ACC112 (cell line): ENCODE results near the gene MUC5B.
"Not testable (repeated sequence)": the region's sequence is repeated elsewhere in the genome, so short reads cannot be mapped to it uniquely, and the experiment has no call there.

Experiments used
- H2AFZ ChIP-seq: fragments of 200-600 bp; sonication (generic); one replicate; pipeline ENCODE4 v1.6.0; 2017; ENCODE audit warnings: antibody characterized with exemption, low read length; ENCODE audit not compliant: unreplicated experiment
- H3K27ac ChIP-seq: fragments of 200-600 bp; sonication (generic); 2 replicates; pipeline ENCODE4 v1.5.1; 2014; ENCODE audit warnings: low read depth, mild to moderate bottlenecking, antibody characterized with exemption, low read length, moderate library complexity
- H3K27me3 ChIP-seq: fragments of 200-600 bp; sonication (generic); 2 replicates; pipeline ENCODE4 v1.6.1; 2014; ENCODE audit warnings: mild to moderate bottlenecking, antibody characterized with exemption, low read length, moderate library complexity, mixed read lengths; ENCODE audit not compliant: insufficient read depth
- H3K36me3 ChIP-seq: fragments of 200-600 bp; sonication (generic); 2 replicates; pipeline ENCODE4 v1.6.1; 2016; ENCODE audit warnings: mild to moderate bottlenecking, antibody characterized with exemption, low read length, moderate library complexity, mixed read lengths; ENCODE audit not compliant: insufficient read depth
- H3K4me1 ChIP-seq: fragments of 200-600 bp; sonication (generic); one replicate; pipeline ENCODE4 v1.6.1; 2016; ENCODE audit warnings: low read length, mixed read lengths; ENCODE audit not compliant: insufficient read depth, unreplicated experiment, control insufficient read depth
- H3K4me3 ChIP-seq: fragments of 200-600 bp; sonication (generic); 2 replicates; pipeline ENCODE4 v1.5.1; 2014; ENCODE audit warnings: mild to moderate bottlenecking, low read depth, low read length
- H3K79me2 ChIP-seq: fragments of 200-600 bp; sonication (generic); one replicate; pipeline ENCODE4 v1.6.0; 2016; ENCODE audit warnings: low read length; ENCODE audit not compliant: control insufficient read depth, unreplicated experiment, insufficient read depth

The MUC5B gene

GRCh38 chr11:1179641-1180040 lies 43.2 kb upstream of the MUC5B start:
- H3K4me1 ChIP-seq: no peaks in the 10 kb centered on the region
- H2AFZ ChIP-seq: no peak overlapping the region
- H3K4me3 ChIP-seq: no peak overlapping the region
- H3K36me3 ChIP-seq: no peaks in the 10 kb centered on the region
- no peak overlapping the region for H3K27ac ChIP-seq
- H3K27me3 ChIP-seq: no peaks in the 10 kb centered on the region
- H3K79me2 ChIP-seq: no peaks in the 10 kb centered on the region

- H3K4me3 ChIP-seq: no peak overlapping the region
- H3K27me3 ChIP-seq: no peaks in the 10 kb centered on the region
- H3K79me2 ChIP-seq: no peaks in the 10 kb centered on the region
- no peak overlapping the region for H3K27ac ChIP-seq
- H3K4me1 ChIP-seq: no peaks in the 10 kb centered on the region
- H2AFZ ChIP-seq: no peak overlapping the region
- H3K36me3 ChIP-seq: no peaks in the 10 kb centered on the region
These were observed 42.7 kb upstream of the MUC5B start for GRCh38 chr11:1180171-1180570.

GRCh38 chr11:1180947-1181391 lies 41.9 kb upstream of the MUC5B start:
- H2AFZ ChIP-seq: no peak overlapping the region
- no peaks in the 10 kb centered on the region for H3K36me3 ChIP-seq
- H3K79me2 ChIP-seq: no peaks in the 10 kb centered on the region
- H3K27ac ChIP-seq: no peak overlapping the region
- no peaks in the 10 kb centered on the region for H3K4me1 ChIP-seq
- no peak overlapping the region for H3K4me3 ChIP-seq
- no peaks in the 10 kb centered on the region for H3K27me3 ChIP-seq

GRCh38 chr11:1181420-1181819 lies 41.4 kb upstream of the MUC5B start:
- no peak overlapping the region for H3K27ac ChIP-seq
- H3K4me1 ChIP-seq: no peaks in the 10 kb centered on the region

GRCh38 chr11:1181853-1182535 lies 40.9 kb upstream of the MUC5B start:
- H3K79me2 ChIP-seq: no peaks in the 10 kb centered on the region
- no peak overlapping the region for H3K27ac ChIP-seq
- H2AFZ ChIP-seq: no peak overlapping the region
- H3K27me3 ChIP-seq: no peaks in the 10 kb centered on the region
- no peaks in the 10 kb centered on the region for H3K4me1 ChIP-seq
- no peaks in the 10 kb centered on the region for H3K36me3 ChIP-seq
- H3K4me3 ChIP-seq: no peak overlapping the region

More at GRCh38 chr11:1181420-1181819, 41.4 kb upstream of the MUC5B start:
- Histone ChIP-seq H3K36me3 (no peaks in the 10 kb centered on the region), H3K27me3 (no peaks in the 10 kb centered on the region), H2AFZ (no peak overlapping the region), H3K79me2 (no peaks in the 10 kb centered on the region), H3K4me3 (no peak overlapping the region)

GRCh38 chr11:1184139-1184538 lies 38.7 kb upstream of the MUC5B start:
- not testable (repeated sequence) for H3K27ac ChIP-seq, H3K36me3 ChIP-seq, H3K4me1 ChIP-seq, H3K79me2 ChIP-seq, H2AFZ ChIP-seq, H3K27me3 ChIP-seq, H3K4me3 ChIP-seq

GRCh38 chr11:1188451-1189130 lies 34.3 kb upstream of the MUC5B start:
- H3K79me2 ChIP-seq, H2AFZ ChIP-seq, H3K27ac ChIP-seq, H3K4me3 ChIP-seq, H3K27me3 ChIP-seq, H3K4me1 ChIP-seq, H3K36me3 ChIP-seq: not testable (repeated sequence)

GRCh38 chr11:1189816-1190215 lies 33.0 kb upstream of the MUC5B start:
- H3K4me1 ChIP-seq, H3K36me3 ChIP-seq, H3K79me2 ChIP-seq, H3K27me3 ChIP-seq, H2AFZ ChIP-seq, H3K4me3 ChIP-seq, H3K27ac ChIP-seq: not testable (repeated sequence)

GRCh38 chr11:1191786-1192470 lies 30.9 kb upstream of the MUC5B start:
- H3K27ac ChIP-seq, H3K4me1 ChIP-seq, H3K4me3 ChIP-seq, H3K27me3 ChIP-seq, H3K79me2 ChIP-seq, H3K36me3 ChIP-seq, H2AFZ ChIP-seq: not testable (repeated sequence)

GRCh38 chr11:1192741-1193325 lies 30.0 kb upstream of the MUC5B start:
- Histone ChIP-seq H3K27ac (no peak overlapping the region), H3K36me3 (no peaks in the 10 kb centered on the region), H2AFZ (no peak overlapping the region), H3K79me2 (no peaks in the 10 kb centered on the region), H3K27me3 (no peaks in the 10 kb centered on the region), H3K4me1 (no peaks in the 10 kb centered on the region), H3K4me3 (no peak overlapping the region)
